ENCODE results near the gene EID2B.

EID2B gene

GRCh38 chr19:39525205-39525604 is 7.4 kb downstream of the EID2B start:
- no peak for DNase-seq

DNA sequence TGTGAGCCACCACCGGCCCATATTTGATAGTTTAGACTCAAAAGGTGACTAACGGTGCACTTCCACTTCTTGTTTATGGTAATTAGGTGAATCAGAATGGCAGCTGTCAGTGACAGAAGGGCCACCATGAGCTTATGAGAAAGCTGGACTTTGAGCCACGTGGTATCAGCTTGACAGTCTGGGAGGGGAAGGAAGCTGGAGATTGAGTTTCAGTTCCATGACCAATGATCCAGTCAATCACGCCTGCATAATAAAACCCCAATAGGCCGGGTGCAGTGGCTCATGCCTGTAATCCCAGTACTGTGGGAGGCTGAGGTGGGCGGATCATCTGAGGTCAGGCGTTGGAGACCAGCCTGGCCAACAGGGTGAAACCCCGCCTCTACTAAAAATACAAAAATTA is 8.2 kb downstream of the EID2B start:
- no peak for DNase-seq

DNA sequence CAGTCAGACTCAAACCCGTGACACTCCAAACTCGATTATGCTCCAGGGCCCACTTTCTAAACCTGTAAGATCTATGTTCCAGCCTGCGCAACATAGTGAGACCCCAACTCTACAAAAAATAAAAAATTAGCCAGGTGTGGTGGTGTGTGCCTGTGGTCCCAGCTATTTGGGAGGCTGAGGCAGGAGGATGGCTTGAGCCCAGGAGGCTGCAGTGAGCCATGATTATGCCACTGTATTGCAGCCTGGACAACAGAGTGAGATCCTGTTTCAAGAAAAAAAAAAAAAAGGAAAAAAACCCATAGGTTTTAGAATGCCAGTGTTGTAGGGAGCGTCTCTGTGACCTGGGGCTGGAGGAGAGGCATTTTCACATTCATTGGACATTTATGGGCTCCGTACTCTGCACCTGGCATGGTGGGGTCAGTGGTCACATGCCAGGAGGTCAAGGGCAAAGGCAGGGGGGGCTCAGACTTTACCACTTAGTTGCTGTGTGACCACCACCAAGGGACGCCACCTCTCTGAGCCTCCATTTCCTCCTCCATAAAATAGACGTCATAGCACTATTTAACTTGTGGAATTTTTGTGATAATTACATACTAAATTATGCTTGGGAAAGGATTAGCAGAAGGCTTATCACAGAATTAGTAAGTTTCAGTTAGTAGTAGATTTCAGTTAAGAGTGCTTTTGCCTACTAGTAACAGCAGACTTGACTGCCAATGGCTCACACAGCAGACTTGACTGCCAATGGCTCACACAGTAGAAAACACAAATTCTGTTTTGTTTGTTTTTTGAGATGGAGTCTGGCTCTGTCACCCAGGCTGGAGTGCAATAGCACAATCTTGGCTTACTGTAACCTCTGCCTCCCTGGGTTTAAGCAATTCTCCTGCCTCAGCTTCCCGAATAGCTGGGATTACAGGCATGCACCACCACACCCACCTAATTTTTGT is 11.8 kb downstream of the EID2B start:
- no peak for DNase-seq

GRCh38 chr19:39518975-39519374 is 13.7 kb downstream of the EID2B start:
- DNase-seq = no peak

DNA sequence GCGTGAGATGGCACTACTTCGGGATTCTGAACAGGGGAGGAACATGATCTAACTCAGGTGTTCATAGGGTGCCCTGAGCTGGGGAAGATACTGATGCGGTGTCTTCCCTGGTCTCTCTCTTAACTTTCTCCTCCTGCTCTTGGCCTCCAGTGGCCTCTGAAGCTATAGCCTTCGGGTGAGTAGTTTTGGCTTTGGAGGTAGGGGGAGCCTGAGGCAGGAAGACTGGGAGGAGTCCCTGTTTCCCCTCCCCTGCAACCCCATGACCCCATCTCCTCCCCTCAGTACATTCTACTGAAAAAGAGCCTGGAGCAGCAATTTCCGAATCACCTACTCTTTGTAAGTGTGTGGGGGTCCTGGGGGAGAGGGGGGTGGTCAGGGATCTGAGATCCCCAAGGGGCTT is 14.2 kb downstream of the EID2B start:
- no peak for DNase-seq

- no peak for DNase-seq
Measured at GRCh38 chr19:39517432-39517831, 15.2 kb downstream of the EID2B start.

DNA sequence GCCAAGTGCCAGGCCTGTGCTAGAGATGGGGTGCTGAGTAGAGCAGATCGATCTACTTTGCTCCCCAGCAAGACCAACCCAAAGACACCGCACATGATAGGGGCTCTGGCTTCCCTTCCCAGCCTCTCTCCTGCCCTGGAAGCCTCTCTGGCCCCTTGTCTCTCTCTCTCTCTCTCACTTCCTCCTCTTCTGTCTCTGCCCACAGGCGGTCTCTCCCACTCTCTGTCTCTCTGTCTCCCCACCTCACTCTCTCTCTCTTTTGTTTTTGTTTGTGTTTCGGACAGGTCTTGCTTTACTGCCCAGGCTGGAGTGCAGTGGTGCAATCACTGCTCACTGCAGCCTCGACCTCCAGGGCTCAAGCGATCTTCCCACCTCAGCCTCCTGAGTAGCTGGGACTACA is 16.4 kb downstream of the EID2B start:
- no peak for DNase-seq

DNA sequence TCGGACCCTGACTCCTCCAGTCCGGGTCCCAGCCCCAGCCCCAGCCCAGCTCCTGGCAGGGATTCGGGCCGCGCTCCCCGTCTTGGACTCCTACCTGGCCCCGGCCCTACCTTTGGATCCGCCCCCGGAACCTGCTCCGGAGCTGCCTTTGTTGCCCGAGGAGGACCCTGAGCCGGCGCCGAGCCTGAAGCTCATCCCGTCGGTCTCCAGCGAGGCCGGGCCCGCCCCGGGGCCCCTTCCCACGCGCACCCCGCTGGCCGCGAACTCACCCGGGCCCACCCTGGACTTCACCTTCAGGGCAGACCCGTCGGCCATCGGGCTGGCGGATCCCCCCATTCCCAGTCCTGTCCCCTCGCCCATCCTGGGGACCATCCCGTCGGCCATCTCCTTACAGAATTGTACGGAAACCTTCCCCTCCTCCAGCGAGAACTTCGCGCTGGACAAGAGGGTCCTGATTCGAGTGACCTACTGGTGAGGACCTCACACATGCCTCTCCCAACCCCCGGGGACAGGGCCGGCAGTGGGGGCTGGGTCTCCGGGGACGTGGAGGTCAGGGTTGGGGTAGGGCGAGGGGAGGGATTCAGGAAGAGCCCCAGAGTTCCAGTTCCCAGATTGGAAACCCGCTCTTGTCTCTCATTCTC is 17.0 kb downstream of the EID2B start:
- DNase-seq = no peak

DNA sequence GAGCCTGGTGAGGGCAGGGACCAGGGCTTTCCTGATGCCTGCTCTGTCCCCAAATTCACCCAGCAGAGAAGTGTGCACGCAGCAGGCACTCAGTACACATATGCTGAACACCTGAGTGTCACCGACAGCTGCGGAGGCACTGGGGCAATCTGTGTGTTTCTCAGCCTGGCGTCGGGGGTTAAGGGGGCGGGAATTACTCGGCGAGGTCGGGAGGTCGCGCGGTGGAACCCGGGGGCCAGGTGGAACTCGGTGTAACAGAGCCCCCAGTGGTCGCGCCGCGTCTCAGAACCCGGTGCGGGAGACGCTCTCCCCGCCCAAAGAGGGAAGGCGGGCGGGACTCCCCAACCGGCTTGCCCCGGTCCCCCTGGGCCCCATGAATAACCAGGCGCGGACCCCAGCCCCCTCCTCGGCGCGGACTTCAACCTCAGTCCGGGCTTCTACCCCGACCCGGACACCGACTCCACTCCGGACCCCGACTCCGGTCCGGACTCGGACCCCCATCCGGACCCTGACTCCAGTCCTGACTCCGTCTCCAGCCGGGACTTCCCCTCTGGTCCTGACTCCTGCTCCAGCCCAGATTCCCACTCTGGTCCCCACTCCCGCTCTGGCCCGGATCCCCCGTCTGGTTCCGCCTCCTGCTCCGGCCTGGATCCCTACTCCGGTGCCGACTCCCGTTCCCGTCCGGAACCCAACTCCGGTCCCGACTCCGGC is 17.7 kb downstream of the EID2B start, which contains the start of gene SELENOV:
TSS of gene SELENOV (plus strand) at position 300 of the 711 bp plus-strand sequence. CDS start at position 374, 74 bp downstream.
- no peak for DNase-seq

GRCh38 chr19:39512988-39513387 is 19.7 kb downstream of the EID2B start:
- no peak for DNase-seq

GRCh38 chr19:39509233-39509632 is 23.4 kb downstream of the EID2B start:
- no peak for DNase-seq

DNA sequence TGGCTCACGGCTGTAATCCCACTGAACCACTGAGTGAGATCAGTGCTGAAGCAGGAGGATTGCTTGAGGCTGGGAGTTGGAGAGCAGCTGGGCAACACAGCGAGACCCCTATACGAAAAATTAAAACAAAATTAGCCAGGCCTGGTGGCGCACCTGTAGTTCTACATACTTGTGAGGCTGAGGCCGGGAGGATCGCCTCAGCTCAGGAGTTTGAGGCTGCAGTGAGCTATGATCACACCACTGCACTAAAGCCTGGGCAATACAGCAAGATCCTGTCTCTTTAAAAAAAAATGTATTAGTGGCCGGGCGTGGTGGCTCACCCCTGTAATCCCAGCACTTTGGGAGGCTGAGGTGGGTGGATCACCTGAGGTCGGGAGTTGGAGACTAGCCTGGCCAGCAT is 24.0 kb downstream of the EID2B start:
- DNase-seq = no peak

- no peak for DNase-seq
Measured at GRCh38 chr19:39507715-39508364, 24.8 kb downstream of the EID2B start.

- no peak for DNase-seq
Measured at GRCh38 chr19:39506944-39507714, 25.5 kb downstream of the EID2B start.

GRCh38 chr19:39506598-39506943 is 26.1 kb downstream of the EID2B start:
- no peak for DNase-seq

- no peak for DNase-seq
Measured at GRCh38 chr19:39502640-39503417, 29.8 kb downstream of the EID2B start.

DNA sequence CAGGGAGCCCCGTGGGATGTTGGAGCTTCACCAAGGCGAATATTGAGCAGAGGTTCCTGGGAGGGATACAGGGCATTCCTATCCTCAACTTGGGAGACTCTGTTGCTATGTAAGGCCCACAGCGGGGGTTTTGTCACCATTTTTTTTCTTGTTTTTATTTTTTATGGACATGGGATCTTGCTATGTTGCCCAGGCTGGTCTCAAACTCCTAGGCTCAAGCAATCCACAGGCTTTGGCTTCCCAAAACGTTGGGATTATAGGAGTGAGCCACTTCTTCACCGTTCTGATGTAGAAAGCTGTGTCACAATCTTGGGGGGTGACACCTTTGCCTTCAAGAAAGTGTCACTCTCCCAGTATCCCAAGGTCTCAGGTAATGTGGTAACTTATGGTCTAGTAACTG is 31.3 kb downstream of the EID2B start:
- DNase-seq = no peak

- DNase-seq = no peak
Measured at GRCh38 chr19:39500543-39500942, 32.1 kb downstream of the EID2B start.

GRCh38 chr19:39499932-39500331 is 32.7 kb downstream of the EID2B start:
- no peak for DNase-seq

GRCh38 chr19:39498798-39499642 is 33.6 kb downstream of the EID2B start, which contains the start of gene DLL3:
DLL3 (plus strand) TSS chr19:39498947; CDS start chr19:39498975, 28 bp downstream.
- DNase-seq = peak; percentile 54

Data from NCI-H1694 (cell line).